Measurements from ENCODE around the gene MYCL.
"Not testable (repeated sequence)": the region's sequence is repeated elsewhere in the genome, so short reads cannot be mapped to it uniquely, and the experiment has no call there.

MYCL gene

GRCh38 chr1:39917825-39918224 lies 16.1 kb upstream of the MYCL start:
- no peak for DNase-seq (ENCODE audit: low read depth, low spot score)

DNA sequence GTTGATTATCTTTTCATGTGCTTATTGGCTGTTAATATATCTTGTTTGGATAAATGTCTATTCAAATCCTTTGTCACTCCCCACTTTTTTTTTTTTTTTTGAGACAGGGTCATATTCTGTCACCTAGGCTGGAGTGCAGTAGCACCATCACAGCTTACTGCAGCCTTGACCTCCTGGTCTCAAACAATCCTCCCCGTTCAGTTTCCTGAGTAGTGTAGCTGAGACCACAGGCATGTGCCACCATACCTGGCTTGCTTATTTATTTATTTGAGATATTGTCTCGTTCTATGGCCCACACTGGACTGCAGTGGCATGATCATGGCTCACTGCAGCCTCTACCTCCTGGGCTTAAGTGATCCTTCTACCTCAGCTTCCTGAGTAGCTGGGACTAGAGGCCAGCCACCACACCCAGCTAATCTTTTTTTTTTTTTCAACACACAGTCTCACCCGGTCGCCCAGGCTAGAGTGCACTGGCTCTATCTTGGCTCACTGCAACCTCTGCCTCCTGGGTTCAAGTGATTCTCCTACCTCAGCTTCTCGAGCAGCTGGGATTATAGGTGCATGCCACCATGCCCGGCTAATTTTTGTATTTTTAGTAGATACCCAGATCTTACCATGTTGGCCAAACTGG lies 13.9 kb upstream of the MYCL start:
- DNase-seq (ENCODE audit: low read depth, low spot score), result no peak

- not testable (repeated sequence) for DNase-seq (ENCODE audit: low read depth, low spot score)
Observed at GRCh38 chr1:39913136-39913535, 11.4 kb upstream of the MYCL start.

DNA sequence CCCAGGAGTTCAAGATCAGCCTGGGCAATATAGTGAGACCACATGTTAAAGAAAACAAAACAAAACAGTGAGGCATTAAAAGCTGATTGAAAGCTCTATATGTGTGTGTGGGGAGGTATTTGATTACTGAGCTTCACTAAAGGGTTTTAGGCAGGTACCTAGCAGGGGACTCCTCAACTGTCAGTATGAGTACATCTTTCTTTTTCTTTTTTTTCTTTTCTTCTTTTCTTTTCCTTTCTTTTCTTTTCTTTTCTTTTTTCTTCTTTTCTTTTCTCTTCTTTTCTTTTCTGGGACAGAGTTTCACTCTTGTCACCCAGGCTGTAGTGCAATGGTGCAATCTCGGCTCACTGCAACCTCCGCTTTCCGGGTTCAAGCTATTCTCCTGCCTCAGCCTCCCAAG lies 8.5 kb upstream of the MYCL start:
- no peak for DNase-seq (ENCODE audit: low read depth, low spot score)

GRCh38 chr1:39908534-39908933 lies 6.8 kb upstream of the MYCL start:
- no peak for DNase-seq (ENCODE audit: low read depth, low spot score)

DNA sequence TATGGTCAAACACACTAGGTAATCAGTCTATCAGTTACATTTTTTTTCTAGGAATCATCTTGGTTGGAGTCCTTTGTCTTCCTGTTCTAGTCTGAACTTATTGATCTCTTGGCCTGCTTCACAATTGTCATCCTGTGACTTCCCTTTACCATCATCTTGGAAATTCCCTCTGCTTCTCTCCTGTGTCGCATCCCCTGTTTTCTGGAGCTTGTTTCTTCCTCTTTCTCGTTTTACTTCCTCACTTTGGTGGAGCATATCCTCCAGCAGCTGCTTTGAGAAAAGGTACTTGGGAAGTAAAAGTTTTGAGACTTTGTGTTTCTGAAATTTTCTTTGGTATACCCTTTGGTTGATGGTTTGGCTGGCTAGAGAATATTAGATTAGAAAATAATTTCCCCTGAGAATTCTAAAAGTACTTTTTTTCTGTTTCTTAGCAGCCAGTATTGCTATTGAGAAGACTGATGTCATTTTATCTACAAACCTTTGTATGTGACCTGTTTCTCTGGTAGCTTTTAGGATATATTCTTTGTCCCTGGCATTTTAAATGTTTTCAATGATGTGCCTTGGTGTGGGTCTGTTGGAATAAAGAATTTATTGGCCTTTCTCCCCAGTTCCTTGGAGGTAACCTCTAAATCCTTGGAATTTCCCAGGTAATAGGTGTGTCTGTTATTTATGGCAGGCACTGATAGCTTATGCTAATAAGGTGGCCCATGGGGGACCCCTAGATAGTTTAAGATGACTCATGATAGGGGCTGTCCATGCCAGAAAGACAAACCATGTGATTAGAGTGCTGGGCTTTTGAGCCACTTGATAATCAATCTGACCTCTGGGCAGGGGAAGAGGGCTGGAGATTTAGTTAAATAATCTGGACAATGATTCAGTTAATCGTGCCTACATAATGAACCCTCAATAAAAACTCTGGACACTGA lies 6.1 kb upstream of the MYCL start:
- no peak for DNase-seq (ENCODE audit: low read depth, low spot score)

DNA sequence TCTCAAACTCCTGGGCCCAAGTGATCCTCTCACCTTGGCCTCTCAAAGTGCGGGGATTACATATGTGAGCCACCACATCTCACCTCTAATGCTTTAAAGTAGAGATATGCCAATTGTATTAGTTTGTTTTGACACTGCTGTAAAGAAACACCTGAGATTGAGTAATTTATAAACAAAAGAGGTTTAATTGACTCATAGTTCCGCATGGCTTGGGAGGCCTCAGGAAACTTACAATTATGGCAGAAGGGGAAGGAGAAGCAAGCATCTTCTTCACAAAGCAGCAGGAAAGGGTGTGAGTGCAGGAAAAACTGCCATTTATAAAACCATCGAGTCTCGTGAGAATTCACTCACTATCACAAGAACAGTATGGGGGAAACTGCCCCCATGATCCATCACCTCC lies 3.5 kb upstream of the MYCL start:
- DNase-seq (ENCODE audit: low read depth, low spot score), result no peak

DNA sequence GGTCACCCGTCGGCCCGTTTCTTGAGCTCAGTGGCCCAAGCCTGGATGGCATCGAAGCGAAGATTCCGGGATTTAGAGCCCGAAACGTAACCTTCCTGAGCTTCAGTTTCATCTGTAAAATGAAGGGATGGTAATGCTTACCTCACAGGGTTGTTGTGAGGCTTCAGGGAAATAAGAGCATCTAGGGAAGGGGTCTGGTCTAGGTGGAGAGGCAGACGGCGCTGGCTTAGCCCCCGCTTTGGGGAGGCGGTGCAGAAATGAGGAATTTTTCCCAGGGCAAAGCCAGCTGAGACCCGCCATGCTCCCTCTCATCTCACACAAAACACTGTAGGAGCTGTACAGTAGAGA lies 717 bp upstream of the MYCL start:
- DNase-seq (ENCODE audit: low read depth, low spot score), result no peak

- no peak for DNase-seq (ENCODE audit: low read depth, low spot score)
Observed at GRCh38 chr1:39901464-39901713, 328 bp downstream of the MYCL start.

DNA sequence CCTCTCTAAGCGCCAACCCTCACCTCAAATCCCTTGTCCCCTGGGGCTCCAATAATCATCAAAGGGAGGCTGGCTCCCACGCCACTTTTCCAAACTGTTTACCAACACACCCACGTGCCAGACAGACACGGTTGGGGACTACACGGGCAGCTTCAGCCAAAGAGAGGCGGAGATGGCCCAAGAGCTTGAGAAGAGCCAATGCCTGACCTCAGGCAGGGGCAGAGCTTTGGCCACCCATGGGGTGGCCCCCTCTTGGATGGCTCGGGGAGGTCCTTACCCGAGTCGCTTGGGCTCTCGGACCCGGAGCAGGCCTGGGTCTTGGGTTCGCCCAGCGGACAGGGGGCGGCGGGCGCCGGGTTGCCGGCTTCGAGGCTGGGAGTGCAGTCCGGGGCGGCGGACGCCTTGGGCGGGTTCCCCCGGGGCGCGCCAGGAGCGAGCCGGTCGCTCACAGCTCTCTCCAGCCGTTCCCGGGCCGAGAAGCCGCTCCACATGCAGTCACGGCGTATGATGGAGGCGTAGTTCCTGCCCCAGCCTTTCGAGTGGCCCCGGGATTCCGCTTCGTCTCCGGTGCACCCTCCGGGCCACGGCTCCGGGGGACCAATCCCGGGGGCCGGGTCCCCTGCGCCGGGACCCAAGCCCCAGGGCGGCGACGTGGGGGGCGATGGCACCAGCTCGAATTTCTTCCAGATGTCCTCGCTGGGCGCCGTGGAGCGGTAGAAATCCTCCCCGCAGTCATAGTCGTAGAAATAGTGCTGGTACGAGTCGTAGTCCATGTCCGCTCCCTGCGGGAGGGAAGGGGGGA lies 854 bp downstream of the MYCL start:
- DNase-seq (ENCODE audit: low read depth, low spot score), result no peak

- no peak for DNase-seq (ENCODE audit: low read depth, low spot score)
Observed at GRCh38 chr1:39899611-39900538, 1.8 kb downstream of the MYCL start.

- DNase-seq (ENCODE audit: low read depth, low spot score), result no peak
Observed at GRCh38 chr1:39898648-39899603, 2.8 kb downstream of the MYCL start.

- no peak for DNase-seq (ENCODE audit: low read depth, low spot score)
Observed at GRCh38 chr1:39898191-39898590, 3.5 kb downstream of the MYCL start.

DNA sequence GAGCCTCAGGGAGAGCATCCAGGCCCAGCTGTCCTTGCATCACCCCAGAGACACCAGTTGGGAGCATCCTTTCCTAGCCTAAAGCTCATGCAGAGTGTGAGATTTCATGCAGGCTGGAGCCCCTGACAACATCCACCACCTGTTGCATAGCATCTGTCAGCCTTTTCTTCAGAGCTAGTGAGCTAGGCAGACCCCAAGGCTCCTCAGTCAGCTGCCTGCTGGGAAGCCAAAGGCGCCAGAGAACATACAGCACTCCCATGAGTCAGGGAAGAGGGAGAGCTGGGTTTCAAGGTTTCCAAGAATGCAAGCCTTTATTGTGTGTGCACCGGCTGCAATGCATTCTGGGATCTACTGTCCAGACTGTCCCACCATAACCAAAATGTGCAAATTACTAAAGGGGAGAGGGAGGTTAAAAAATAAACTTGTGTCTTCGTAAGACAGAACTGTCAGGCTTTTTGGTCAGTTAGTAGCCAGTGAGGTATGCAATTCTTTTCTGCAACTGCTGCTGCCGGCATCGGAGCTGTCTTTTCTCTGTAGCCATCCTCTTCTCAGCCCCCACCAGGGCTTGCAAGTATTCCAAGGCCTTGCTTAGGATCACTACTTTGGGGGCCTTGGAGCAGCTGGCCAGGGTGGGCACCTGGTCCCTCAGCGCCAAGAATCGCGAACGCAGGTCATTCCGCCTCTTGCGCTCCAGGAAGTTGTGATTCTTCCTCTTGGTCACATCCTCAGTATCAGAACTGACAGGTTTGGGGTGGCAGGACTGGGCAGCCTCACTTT lies 4.6 kb downstream of the MYCL start:
- DNase-seq (ENCODE audit: low read depth, low spot score), result no peak

DNA sequence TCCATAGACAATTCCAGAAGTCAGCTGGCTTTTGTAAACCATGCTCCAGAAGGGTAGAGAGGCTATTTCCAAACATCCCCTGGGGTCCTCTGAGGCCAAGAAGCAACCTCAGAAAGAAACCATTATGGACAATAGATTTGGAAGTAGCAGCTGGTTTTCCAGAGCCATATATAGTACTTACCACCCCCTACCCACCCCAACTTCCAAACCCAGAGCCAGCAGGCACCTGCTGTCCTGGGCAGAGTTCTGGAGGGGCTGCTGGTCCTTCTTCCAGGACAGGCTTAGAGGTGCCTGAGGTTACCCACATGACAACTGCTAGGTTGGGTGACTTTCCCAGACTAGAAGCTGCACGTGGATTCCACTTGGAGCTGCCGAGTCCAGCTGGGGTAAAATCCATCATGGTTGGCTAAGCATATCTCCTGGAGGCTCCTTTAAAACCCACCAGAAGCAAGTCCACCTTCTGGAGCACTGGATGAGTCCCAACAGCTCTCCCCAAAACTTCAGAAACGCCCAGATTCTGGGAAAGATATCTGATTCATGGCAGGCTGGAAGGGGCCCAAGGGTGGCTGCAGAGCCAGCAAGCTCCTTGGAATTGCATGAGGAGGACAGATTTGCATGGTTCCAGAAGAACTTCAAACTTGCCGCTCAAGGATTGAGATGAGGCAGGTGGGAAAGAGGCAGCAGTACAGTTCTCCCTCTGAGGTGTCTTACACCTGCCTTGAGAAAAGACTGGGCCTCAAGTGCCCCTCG lies 5.8 kb downstream of the MYCL start:
- no peak for DNase-seq (ENCODE audit: low read depth, low spot score)

GRCh38 chr1:39894884-39895495 lies 6.7 kb downstream of the MYCL start:
- no peak for DNase-seq (ENCODE audit: low read depth, low spot score)

DNA sequence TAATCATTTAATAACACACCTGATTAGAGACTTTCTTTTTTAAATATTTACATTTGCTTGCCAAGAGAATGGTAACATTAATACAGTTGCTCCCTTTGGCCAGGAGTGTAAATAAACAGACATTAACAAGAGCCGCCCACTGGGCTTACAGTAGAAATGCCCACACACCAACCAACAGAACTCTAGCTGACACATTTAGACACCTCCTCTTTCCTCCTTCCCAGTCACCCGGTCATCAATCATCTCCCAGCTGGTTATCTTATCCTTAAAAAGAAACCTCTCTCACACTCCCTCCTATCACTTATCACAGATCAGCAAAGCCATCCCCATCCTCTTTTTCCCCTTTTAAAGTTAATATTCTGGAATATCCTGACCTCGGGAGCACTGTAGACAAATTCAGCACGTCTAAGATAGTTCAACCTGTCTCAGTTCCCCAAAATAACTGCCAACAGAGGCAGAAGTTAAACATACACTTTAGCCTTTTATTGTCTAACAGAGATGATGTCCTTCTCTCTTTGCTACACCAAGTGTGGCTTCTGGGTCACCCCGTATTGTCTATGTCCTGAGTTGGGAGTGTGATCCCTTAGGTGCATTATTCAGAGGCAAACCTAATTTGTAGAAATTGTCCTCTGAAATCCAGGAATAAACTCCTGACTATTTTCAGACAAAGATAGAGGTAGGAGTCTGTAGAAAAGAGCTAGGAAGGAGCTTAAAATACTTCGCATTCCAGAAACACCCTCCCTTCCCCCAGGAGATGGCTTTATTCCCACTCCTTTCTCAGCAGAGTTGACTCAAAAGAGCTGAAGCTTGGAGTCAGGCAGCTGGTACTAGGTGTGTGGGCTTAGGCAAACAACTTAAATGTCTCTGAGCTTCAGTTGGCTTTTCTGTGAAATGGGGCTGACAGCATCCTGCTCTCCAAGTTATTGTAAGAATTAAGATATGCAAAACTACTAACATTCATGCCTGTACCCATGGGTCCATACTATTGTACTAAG lies 8.8 kb downstream of the MYCL start:
- DNase-seq (ENCODE audit: low read depth, low spot score), result no peak
